Activated T-helper 17 cell treated with anti-CD3 and anti-CD28 coated beads, Interleukin-2, amount 50 U/mL, for 72 hours (primary cell): ENCODE results near the gene GALNT2. TPM values are rescaled to one million over a fixed set of nuclear protein-coding genes. Genes with fewer than 3 reads are reported as not detected.
A peak's percentile ranks its signal among the peaks of the same experiment; 100 is the strongest.

Experiments used
- ATAC-seq: fragments of 150-1000 bp; cut with Tn5 transposase; replicated peaks from 2 replicates; pipeline ENCODE4 v1.10.0; 2021; ENCODE audit warnings: mild to moderate bottlenecking, moderate library complexity
- H3K27ac Mint-ChIP-seq: one replicate; pipeline ENCODE4 v1.8.0; 2022; ENCODE audit warnings: mixed read lengths
- H3K27me3 Mint-ChIP-seq: one replicate; pipeline ENCODE4 v1.8.0; 2022; ENCODE audit warnings: mixed read lengths
- H3K36me3 Mint-ChIP-seq: one replicate; pipeline ENCODE4 v1.8.0; 2022; ENCODE audit warnings: low read depth, mild to moderate bottlenecking, mixed read lengths
- H3K4me1 Mint-ChIP-seq: one replicate; pipeline ENCODE4 v1.8.0; 2022; ENCODE audit warnings: mixed read lengths
- H3K4me3 Mint-ChIP-seq: one replicate; pipeline ENCODE4 v1.8.0; 2022; ENCODE audit warnings: mild to moderate bottlenecking, mixed read lengths
- H3K9me3 Mint-ChIP-seq: one replicate; pipeline ENCODE4 v1.8.0; 2022; ENCODE audit warnings: mixed read lengths
- total RNA-seq, 2 donors: library from RNA; stranded (reverse); gene quantifications; one replicate each; pipeline ENCODE4 v1.2.3, GENCODE V29; 2022

Gene GALNT2
- total RNA-seq, 2 donors from 2014 or later = 49.7 to 53.6 TPM

- peak; percentile 62 for ATAC-seq
- Mint-ChIP-seq H3K27me3 (no peaks in the 10 kb centered on the region), H3K9me3 (no peaks in the 10 kb centered on the region), H3K36me3 (peaks cover 48% of the 10 kb centered on the region), H3K4me1 (no peaks in the 10 kb centered on the region), H3K4me3 (peak overlapping the region; percentile 26), H3K27ac (peak overlapping the region; percentile 86)
Measured at GRCh38 chr1:230282157-230282556, 215.1 kb downstream of the GALNT2 start.

- Mint-ChIP-seq H3K9me3 (no peaks in the 10 kb centered on the region), H3K36me3 (peaks cover 33% of the 10 kb centered on the region), H3K4me1 (no peaks in the 10 kb centered on the region), H3K27me3 (no peaks in the 10 kb centered on the region), H3K27ac (no peak overlapping the region), H3K4me3 (no peak overlapping the region)
- no peak for ATAC-seq
Measured at GRCh38 chr1:230283678-230284077, 216.6 kb downstream of the GALNT2 start.

- H3K27ac Mint-ChIP-seq = peak overlapping the region; percentile 58
- no peaks in the 10 kb centered on the region for H3K4me1 Mint-ChIP-seq
- H3K27me3 Mint-ChIP-seq = no peaks in the 10 kb centered on the region
- no peak overlapping the region for H3K4me3 Mint-ChIP-seq
- no peak for ATAC-seq
- H3K9me3 Mint-ChIP-seq = no peaks in the 10 kb centered on the region
- peaks cover 21% of the 10 kb centered on the region for H3K36me3 Mint-ChIP-seq
Measured at GRCh38 chr1:230284891-230285290, 217.9 kb downstream of the GALNT2 start.

- Mint-ChIP-seq H3K4me3 (no peak overlapping the region), H3K36me3 (peaks cover 17% of the 10 kb centered on the region), H3K9me3 (no peaks in the 10 kb centered on the region), H3K27me3 (no peaks in the 10 kb centered on the region), H3K4me1 (no peaks in the 10 kb centered on the region), H3K27ac (no peak overlapping the region)
- ATAC-seq = no peak
Measured at GRCh38 chr1:230285351-230285750, 218.3 kb downstream of the GALNT2 start.

GRCh38 chr1:230286166-230286889 is 219.3 kb downstream of the GALNT2 start:
- Mint-ChIP-seq H3K4me3 (no peak overlapping the region), H3K4me1 (no peaks in the 10 kb centered on the region), H3K36me3 (peaks cover 13% of the 10 kb centered on the region), H3K9me3 (no peaks in the 10 kb centered on the region), H3K27ac (peak overlapping the region; percentile 46), H3K27me3 (peaks cover 5% of the 10 kb centered on the region)
- peak; percentile 17 for ATAC-seq

- Mint-ChIP-seq H3K27ac (no peak overlapping the region), H3K4me1 (no peaks in the 10 kb centered on the region), H3K4me3 (no peak overlapping the region), H3K9me3 (no peaks in the 10 kb centered on the region), H3K27me3 (peaks cover 9% of the 10 kb centered on the region), H3K36me3 (peaks cover 7% of the 10 kb centered on the region)
- ATAC-seq = no peak
Measured at GRCh38 chr1:230286890-230287269, 219.8 kb downstream of the GALNT2 start.

GRCh38 chr1:230287674-230288315 is 220.8 kb downstream of the GALNT2 start:
- no peak overlapping the region for H3K27ac Mint-ChIP-seq
- H3K4me3 Mint-ChIP-seq = no peak overlapping the region
- H3K9me3 Mint-ChIP-seq = no peaks in the 10 kb centered on the region
- no peaks in the 10 kb centered on the region for H3K36me3 Mint-ChIP-seq
- peaks cover 14% of the 10 kb centered on the region for H3K27me3 Mint-ChIP-seq
- no peak for ATAC-seq
- no peaks in the 10 kb centered on the region for H3K4me1 Mint-ChIP-seq

- no peak overlapping the region for H3K27ac Mint-ChIP-seq
- H3K27me3 Mint-ChIP-seq = peaks cover 14% of the 10 kb centered on the region
- no peak for ATAC-seq
- H3K9me3 Mint-ChIP-seq = no peaks in the 10 kb centered on the region
- no peak overlapping the region for H3K4me3 Mint-ChIP-seq
- H3K4me1 Mint-ChIP-seq = no peaks in the 10 kb centered on the region
- H3K36me3 Mint-ChIP-seq = no peaks in the 10 kb centered on the region
Measured at GRCh38 chr1:230288641-230289349, 221.8 kb downstream of the GALNT2 start.

- Mint-ChIP-seq H3K9me3 (no peaks in the 10 kb centered on the region), H3K4me1 (no peaks in the 10 kb centered on the region), H3K4me3 (no peak overlapping the region), H3K27me3 (peaks cover 14% of the 10 kb centered on the region), H3K27ac (no peak overlapping the region), H3K36me3 (no peaks in the 10 kb centered on the region)
- ATAC-seq = no peak
Measured at GRCh38 chr1:230289350-230289644, 222.3 kb downstream of the GALNT2 start.

- Mint-ChIP-seq H3K27me3 (peaks cover 32% of the 10 kb centered on the region), H3K4me1 (no peaks in the 10 kb centered on the region), H3K4me3 (no peak overlapping the region), H3K27ac (peak overlapping the region; percentile 70), H3K36me3 (no peaks in the 10 kb centered on the region), H3K9me3 (no peaks in the 10 kb centered on the region)
- ATAC-seq = no peak
Measured at GRCh38 chr1:230291731-230292620, 224.9 kb downstream of the GALNT2 start.

GRCh38 chr1:230292689-230293389 is 225.8 kb downstream of the GALNT2 start:
- Mint-ChIP-seq H3K27me3 (peaks cover 32% of the 10 kb centered on the region), H3K4me1 (no peaks in the 10 kb centered on the region), H3K4me3 (no peak overlapping the region), H3K27ac (no peak overlapping the region), H3K36me3 (no peaks in the 10 kb centered on the region), H3K9me3 (no peaks in the 10 kb centered on the region)
- no peak for ATAC-seq

GRCh38 chr1:230293390-230293700 is 226.3 kb downstream of the GALNT2 start:
- Mint-ChIP-seq H3K4me3 (no peak overlapping the region), H3K36me3 (no peaks in the 10 kb centered on the region), H3K4me1 (no peaks in the 10 kb centered on the region), H3K27me3 (peaks cover 32% of the 10 kb centered on the region), H3K9me3 (no peaks in the 10 kb centered on the region), H3K27ac (no peak overlapping the region)
- no peak for ATAC-seq

GRCh38 chr1:230295367-230295766 is 228.3 kb downstream of the GALNT2 start:
- H3K36me3 Mint-ChIP-seq = no peaks in the 10 kb centered on the region
- no peak overlapping the region for H3K27ac Mint-ChIP-seq
- H3K4me1 Mint-ChIP-seq = no peaks in the 10 kb centered on the region
- H3K9me3 Mint-ChIP-seq = no peaks in the 10 kb centered on the region
- no peak overlapping the region for H3K4me3 Mint-ChIP-seq
- ATAC-seq = no peak
- peaks cover 32% of the 10 kb centered on the region for H3K27me3 Mint-ChIP-seq
